HCT116 (cell line): Measurements from ENCODE around the gene STK32B. TPM values are rescaled to one million over a fixed set of nuclear protein-coding genes. Genes with fewer than 3 reads are reported as not detected.

Experiments used
- ATAC-seq: fragments of 200-7000 bp; cut with Tn5 transposase; 2 replicates; pipeline ENCODE4 v1.9.1; 2020; ENCODE audit warnings: mild to moderate bottlenecking, moderate library complexity
- BruUV-seq: library from RNA; stranded (reverse); fragments of 400-500 nt; replicated peaks from 2 replicates; lab custom pipeline; 2021; lab: Mats Ljungman, UMichigan
- CTCF ChIA-PET: fragments of 300-600 bp; sonication (Branson Sonifier 250); formaldehyde crosslinking; loops from one replicate; lab custom pipeline; 2021; ENCODE audit warnings: antibody characterized with exemption; lab: Charles Lee
- POLR2A ChIA-PET: fragments of 300-600, 350-600 bp; sonication (Branson Sonifier 250); formaldehyde crosslinking; loops from one replicate; lab custom pipeline; 2021; ENCODE audit warnings: antibody characterized with exemption; lab: Charles Lee
- RAD21 ChIA-PET, 2 experiments: fragments of 300-600 bp; sonication (Branson Sonifier 250); formaldehyde crosslinking; loops; one replicate each; lab custom pipeline; 2023; ENCODE audit warnings: low total read pairs in 2 of 2; ENCODE audit not compliant: uncharacterized antibody in 2 of 2, unreplicated experiment in 2 of 2, low non-redundant PET in 1 of 2; lab: Charles Lee
- DNase-seq: peaks from one replicate; pipeline ENCODE4 v3.0.0-alpha.2; 2010; ENCODE audit warnings: low read depth, low spot score
- H2AFZ ChIP-seq: fragments of 200-600 bp; shearing (Covaris generic), sonication (generic); 2 replicates; pipeline ENCODE4 v1.6.1; 2017; ENCODE audit warnings: low read depth, mixed run types, mixed read lengths, antibody characterized with exemption, low read length; ENCODE audit not compliant: poor library complexity, severe bottlenecking
- H3K27ac ChIP-seq: 2 replicates; pipeline ENCODE4 v1.5.1; 2012; ENCODE audit warnings: low read depth, low read length
- H3K27me3 ChIP-seq: fragments of 200-600 bp; sonication (generic); 2 replicates; pipeline ENCODE4 v1.6.1; 2016; ENCODE audit warnings: mixed run types, low read length, mixed read lengths; ENCODE audit not compliant: insufficient read depth
- H3K36me3 ChIP-seq, 2 experiments: fragments of 200-500 bp in 1 of 2; fragments of 200-600 bp in 1 of 2; sonication (Bioruptor generic) in 1 of 2; sonication (generic) in 1 of 2; 2 replicates each; pipeline versions ENCODE4 v1.5.1 to v1.6.1; 2014 to 2016; ENCODE audit warnings: low read length in 2 of 2, inconsistent platforms in 1 of 2, mixed read lengths in 1 of 2, mixed run types in 1 of 2; ENCODE audit not compliant: insufficient read depth in 2 of 2, control insufficient read depth in 1 of 2
- H3K4me1 ChIP-seq, 2 experiments: fragments of 200-600 bp in 1 of 2; sonication (generic) in 1 of 2; 2 replicates each; pipeline versions ENCODE4 v1.5.1 to v1.6.1; 2012 to 2017; ENCODE audit warnings: low read length in 2 of 2, inconsistent platforms in 1 of 2, mild to moderate bottlenecking in 1 of 2, mixed read lengths in 1 of 2, mixed run types in 1 of 2, moderate library complexity in 1 of 2; ENCODE audit not compliant: insufficient read depth in 2 of 2, control insufficient read depth in 1 of 2
- H3K4me2 ChIP-seq: fragments of 200-600 bp; sonication (generic); 2 replicates; pipeline ENCODE4 v1.6.1; 2017; ENCODE audit warnings: mixed run types, low read length, mixed read lengths
- H3K4me3 ChIP-seq, 2 experiments: fragments of 200-600 bp in 1 of 2; sonication (generic) in 1 of 2; replicated peaks in 1 of 2; 2 replicates each; pipeline ENCODE4 v1.5.1; 2011 to 2016; ENCODE audit warnings: low read length in 2 of 2, control low read depth in 1 of 2, low read depth in 1 of 2, mild to moderate bottlenecking in 1 of 2, mixed read lengths in 1 of 2, mixed run types in 1 of 2
- H3K79me2 ChIP-seq: fragments of 200-600 bp; sonication (generic); 2 replicates; pipeline ENCODE4 v1.6.1; 2017; ENCODE audit warnings: mild to moderate bottlenecking, mixed run types, low read length, moderate library complexity, mixed read lengths; ENCODE audit not compliant: insufficient read depth
- H3K9ac ChIP-seq: fragments of 200-600 bp; sonication (generic); 2 replicates; pipeline ENCODE4 v1.6.1; 2016; ENCODE audit warnings: low read length, mixed read lengths
- H3K9me2 ChIP-seq: fragments of 200-600 bp; sonication (generic), shearing (Covaris generic); 2 replicates; pipeline ENCODE4 v1.6.1; 2017; ENCODE audit warnings: mixed run types, mild to moderate bottlenecking, moderate library complexity; ENCODE audit not compliant: insufficient read depth
- H3K9me3 ChIP-seq, 2 experiments: fragments of 200-500 bp in 1 of 2; fragments of 200-600 bp in 1 of 2; sonication (Bioruptor generic) in 1 of 2; sonication (generic) in 1 of 2; 2 replicates each; pipeline ENCODE4 v1.6.1; 2014 to 2017; ENCODE audit warnings: low read length in 2 of 2, mixed read lengths in 2 of 2, inconsistent platforms in 1 of 2, low read depth in 1 of 2, mild to moderate bottlenecking in 1 of 2, mixed run types in 1 of 2, moderate library complexity in 1 of 2; ENCODE audit not compliant: control insufficient read depth in 1 of 2, insufficient read depth in 1 of 2
- H4K20me1 ChIP-seq: fragments of 200-600 bp; sonication (generic), shearing (Covaris generic); 2 replicates; pipeline ENCODE4 v1.6.1; 2017; ENCODE audit warnings: mixed run types, mild to moderate bottlenecking, moderate library complexity; ENCODE audit not compliant: insufficient read depth
- ATF3 ChIP-seq: IDR thresholded peaks from 2 replicates; pipeline ENCODE4 v1.6.1; 2012
- CBX3 ChIP-seq: IDR thresholded peaks from 2 replicates; pipeline ENCODE4 v1.6.1; 2012; ENCODE audit warnings: low read depth
- CTCF ChIP-seq, 3 experiments: fragments of 200-600 bp in 1 of 3; sonication (generic) in 1 of 3; IDR thresholded peaks in 2 of 3; conservative IDR thresholded peaks in 1 of 3; 2 replicates each; pipeline ENCODE4 v1.5.1; 2012 to 2017; ENCODE audit warnings: low read depth in 2 of 3, low read length in 2 of 3, antibody characterized with exemption in 1 of 3, borderline replicate concordance in 1 of 3, control low read depth in 1 of 3, mild to moderate bottlenecking in 1 of 3, mixed read lengths in 1 of 3, mixed run types in 1 of 3, moderate library complexity in 1 of 3; ENCODE audit not compliant: insufficient read depth in 1 of 3
- EGR1 ChIP-seq: IDR thresholded peaks from 2 replicates; pipeline ENCODE4 v1.6.1; 2012; ENCODE audit warnings: low read depth
- EZH2 ChIP-seq: fragments of 200-600 bp; sonication (generic); IDR thresholded peaks from 2 replicates; pipeline ENCODE4 v1.6.1; 2017; ENCODE audit warnings: antibody characterized with exemption, mixed run types
- EZH2phosphoT487 ChIP-seq: fragments of 200-600 bp; IDR thresholded peaks from 2 replicates; pipeline ENCODE4 v1.6.1; 2018; ENCODE audit warnings: antibody characterized with exemption, borderline replicate concordance
- JUND ChIP-seq: IDR thresholded peaks from 2 replicates; pipeline ENCODE4 v1.6.1; 2012
- MAX ChIP-seq: IDR thresholded peaks from 2 replicates; pipeline ENCODE4 v1.6.1; 2012
- POLR2A ChIP-seq: IDR thresholded peaks from 2 replicates; pipeline ENCODE4 v1.7.0; 2011; ENCODE audit warnings: borderline replicate concordance; ENCODE audit not compliant: insufficient read depth, insufficient read length; ENCODE audit errors: extremely low read depth
- POLR2AphosphoS5 ChIP-seq: IDR thresholded peaks from 2 replicates; pipeline ENCODE4 v1.6.1; 2011; ENCODE audit warnings: mild to moderate bottlenecking, low read depth, low read length, moderate library complexity
- RAD21 ChIP-seq: IDR thresholded peaks from 2 replicates; pipeline ENCODE4 v1.6.1; 2012; ENCODE audit warnings: low read depth, mild to moderate bottlenecking
- REST ChIP-seq: IDR thresholded peaks from 2 replicates; pipeline ENCODE4 v1.6.1; 2012; ENCODE audit warnings: low read depth
- SIN3A ChIP-seq: IDR thresholded peaks from 2 replicates; pipeline ENCODE4 v1.6.1; 2012; ENCODE audit warnings: low read depth
- SP1 ChIP-seq: IDR thresholded peaks from 2 replicates; pipeline ENCODE4 v1.6.1; 2012; ENCODE audit warnings: low read depth
- SRF ChIP-seq: IDR thresholded peaks from 2 replicates; pipeline ENCODE4 v1.6.1; 2012; ENCODE audit warnings: low read depth
- ZFX ChIP-seq: fragments of 450-650 bp; IDR thresholded peaks from 2 replicates; pipeline ENCODE4 v1.6.1; 2017
- ZNF274 ChIP-seq: fragments of 200-500 bp; sonication (Bioruptor generic); IDR thresholded peaks from 2 replicates; pipeline ENCODE4 v1.6.1; 2014; ENCODE audit warnings: mild to moderate bottlenecking, low read depth, low read length, inconsistent platforms
- intact Hi-C: fragments of 100-400 bp; cut with micrococcal nuclease; formaldehyde crosslinking; loops from 2 replicates; pipeline ENCODE4 v1.10.0; 2022
- total RNA-seq: library from RNA; stranded (reverse); gene quantifications from one replicate; pipeline ENCODE4 v1.2.1, GENCODE V29; 2021; ENCODE audit not compliant: unreplicated experiment

The STK32B gene
- total RNA-seq, 1 experiment from 2014 or later: not detected

GRCh38 chr4:5395781-5396180 lies 344.5 kb downstream of the STK32B start:
- H2AFZ ChIP-seq: no peak overlapping the region
- H3K9ac ChIP-seq: no peak overlapping the region
- H3K79me2 ChIP-seq: no peaks in the 10 kb centered on the region
- no peak for DNase-seq
- H3K36me3 ChIP-seq: no peaks in the 10 kb centered on the region
- no peaks in the 10 kb centered on the region for H3K4me1 ChIP-seq
- RAD21 ChIA-PET: no interaction called here
- no peak overlapping the region for H3K27ac ChIP-seq
- CTCF ChIA-PET: no interaction called here
- no peaks in the 10 kb centered on the region for H3K9me3 ChIP-seq
- POLR2A ChIA-PET: no interaction called here
- H3K4me3 ChIP-seq: no peak overlapping the region
- intact Hi-C loops: no loop called here
- BruUV-seq: no TSS peak
- no peak overlapping the region for H3K4me2 ChIP-seq
- peaks cover 35% of the 10 kb centered on the region for H3K27me3 ChIP-seq
- H3K9me2 ChIP-seq: no peaks in the 10 kb centered on the region
- no peak for TF ChIP-seq POLR2A
- TF ChIP-seq SRF: no peak
- no peak for TF ChIP-seq EZH2phosphoT487
- TF ChIP-seq, all 23 proteins: peak for 0
- H4K20me1 ChIP-seq: no peaks in the 10 kb centered on the region
- no peak for ATAC-seq

GRCh38 chr4:5398056-5398455 lies 346.8 kb downstream of the STK32B start:
- ChIA-PET CTCF (no interaction called here), POLR2A (no interaction called here), RAD21 (no interaction called here)
- no peak overlapping the region for H3K27ac ChIP-seq
- DNase-seq (no peak), ATAC-seq (no peak)
- peaks cover 35% of the 10 kb centered on the region for H3K27me3 ChIP-seq
- no peak overlapping the region for H3K4me3 ChIP-seq
- H3K9me3 ChIP-seq: no peaks in the 10 kb centered on the region
- H4K20me1 ChIP-seq: no peaks in the 10 kb centered on the region
- H3K9ac ChIP-seq: no peak overlapping the region
- intact Hi-C loops: no loop called here
- H3K79me2 ChIP-seq: no peaks in the 10 kb centered on the region
- H2AFZ ChIP-seq: no peak overlapping the region
- H3K4me2 ChIP-seq: no peak overlapping the region
- H3K36me3 ChIP-seq: no peaks in the 10 kb centered on the region
- TF ChIP-seq RAD21: no peak
- no peak for TF ChIP-seq MAX
- no peak for TF ChIP-seq ZFX
- no peak for TF ChIP-seq ZNF274
- no peak for TF ChIP-seq SP1
- TF ChIP-seq EGR1: no peak
- TF ChIP-seq JUND: no peak
- no peak for TF ChIP-seq ATF3
- no peak for TF ChIP-seq POLR2A
- no peak for TF ChIP-seq SRF
- no peak for TF ChIP-seq POLR2AphosphoS5
- TF ChIP-seq EZH2: no peak
- no peak for TF ChIP-seq CBX3
- TF ChIP-seq SIN3A: no peak
- no peak for TF ChIP-seq CTCF (IDR thresholded peaks at IDR 0.05 in 2 of 3, conservative IDR thresholded peaks at IDR 0.05 in 1 of 3; ENCODE audit: borderline replicate concordance in 1 of 3, insufficient read depth in 1 of 3, low read depth in 2 of 3, low read length in 2 of 3)
- no peak for TF ChIP-seq REST
- TF ChIP-seq, all 23 proteins: peak for 0
- no TSS peak for BruUV-seq
- Histone ChIP-seq H3K9me2 (no peaks in the 10 kb centered on the region), H3K4me1 (no peaks in the 10 kb centered on the region)
